ENCODE measurements around the gene ZAR1. TPM values are rescaled to one million over a fixed set of nuclear protein-coding genes. Genes with fewer than 3 reads are reported as not detected.

ZAR1 gene
- total RNA-seq, 2 experiments from 2014 or later = not detected

DNA sequence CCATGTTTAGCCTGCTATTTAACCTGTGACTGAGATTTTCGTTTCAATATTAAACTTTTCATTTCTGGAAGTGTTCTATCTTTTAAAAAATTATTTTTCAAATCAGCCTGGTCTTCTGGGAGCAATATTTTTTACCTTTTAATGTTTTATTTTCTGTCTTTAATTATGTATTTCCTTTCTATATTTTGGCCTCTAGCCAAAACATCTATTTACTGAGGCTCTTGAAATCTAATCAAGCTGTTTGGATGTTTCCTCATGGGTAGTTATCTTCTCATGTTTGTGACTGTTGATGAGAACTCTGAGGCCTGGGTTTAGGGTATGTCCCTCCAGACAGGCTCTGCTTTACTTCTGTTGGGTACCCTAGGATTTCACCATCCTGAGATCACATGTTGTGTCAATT is 17.3 kb upstream of the ZAR1 start:
- Mint-ChIP-seq H3K4me1 (no peaks in the 10 kb centered on the region), H3K27ac (no peak overlapping the region), H3K36me3 (no peaks in the 10 kb centered on the region)

DNA sequence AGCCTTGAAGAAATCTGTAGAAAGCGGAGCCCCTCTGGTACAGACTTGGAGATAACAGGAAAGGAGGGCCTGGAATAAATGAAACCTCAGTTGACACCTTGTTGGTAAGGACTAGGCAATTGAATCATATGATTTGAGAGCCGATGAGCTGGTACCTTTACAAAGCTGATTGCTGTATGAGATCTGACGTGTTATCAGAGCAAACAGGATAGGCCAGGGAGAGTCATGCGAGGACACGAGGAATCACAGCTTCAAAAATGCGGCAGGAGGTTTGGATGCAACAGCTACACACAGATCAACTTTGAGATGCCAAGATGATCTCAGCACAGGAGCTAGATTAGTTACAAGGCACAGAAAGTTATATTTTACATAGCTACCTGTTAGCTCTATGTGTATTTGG is 14.3 kb upstream of the ZAR1 start:
- DNase-seq (no peak), ATAC-seq (no peak)
- no peaks in the 10 kb centered on the region for H3K9me3 Mint-ChIP-seq (ENCODE audit: low read depth)
- H3K27me3 Mint-ChIP-seq = peaks cover 14% of the 10 kb centered on the region
- CTCF ChIA-PET = no interaction called here
- no peak overlapping the region for H3K4me3 Mint-ChIP-seq
- H3K36me3 Mint-ChIP-seq = no peaks in the 10 kb centered on the region
- H3K4me1 Mint-ChIP-seq = no peaks in the 10 kb centered on the region
- no peak overlapping the region for H3K27ac Mint-ChIP-seq

More for the DNA sequence above, 17.3 kb upstream of the ZAR1 start:
- Mint-ChIP-seq H3K4me3 (no peak overlapping the region), H3K27me3 (peaks cover 23% of the 10 kb centered on the region), H3K9me3 (ENCODE audit: low read depth) (no peaks in the 10 kb centered on the region)
- no peak for DNase-seq
- CTCF ChIA-PET = no interaction called here
- ATAC-seq = no peak

DNA sequence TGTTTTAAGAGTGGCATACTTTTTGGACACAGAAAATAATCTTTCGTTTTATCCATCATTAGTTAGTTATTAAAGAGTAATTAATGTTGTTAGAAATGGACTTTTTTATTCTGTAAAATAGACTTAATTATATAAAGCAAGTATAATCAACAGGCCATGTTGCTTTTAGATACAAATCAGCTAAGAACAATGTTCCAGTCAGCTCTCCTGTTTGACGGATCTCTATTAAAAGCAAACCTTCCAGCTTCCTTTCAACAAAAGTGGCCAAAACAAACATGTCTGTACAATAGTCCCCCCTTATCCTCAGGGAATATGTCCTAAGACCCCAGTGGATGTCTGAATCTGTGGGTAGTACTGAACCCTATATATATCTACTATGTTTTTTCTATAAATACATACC is 11.8 kb upstream of the ZAR1 start:
- DNase-seq (no peak), ATAC-seq (no peak)
- peaks cover 34% of the 10 kb centered on the region for H3K27me3 Mint-ChIP-seq
- H3K27ac Mint-ChIP-seq = no peak overlapping the region
- no peaks in the 10 kb centered on the region for H3K9me3 Mint-ChIP-seq (ENCODE audit: low read depth)
- H3K4me3 Mint-ChIP-seq = no peak overlapping the region
- CTCF ChIA-PET = no interaction called here
- no peaks in the 10 kb centered on the region for H3K36me3 Mint-ChIP-seq
- H3K4me1 Mint-ChIP-seq = peaks cover 4% of the 10 kb centered on the region

DNA sequence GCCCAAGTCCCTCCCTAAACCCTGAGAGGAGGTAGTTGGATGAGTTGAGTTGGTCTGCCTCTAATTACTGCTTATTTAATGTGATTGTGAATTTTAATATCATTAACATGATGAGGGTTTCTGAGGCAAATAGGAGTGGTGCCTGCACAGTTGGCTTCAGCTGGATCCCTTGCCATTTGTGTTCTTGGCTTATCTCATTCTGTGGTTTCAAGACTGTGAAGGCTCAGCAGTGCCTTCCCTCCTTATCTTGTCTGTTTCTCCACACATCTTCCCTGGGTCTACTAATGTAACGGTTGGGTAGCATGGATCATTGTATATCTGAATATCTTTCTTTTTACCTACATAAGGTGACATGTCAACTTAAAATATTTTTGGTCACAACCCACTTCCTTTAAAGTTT is 8.5 kb upstream of the ZAR1 start:
- peaks cover 14% of the 10 kb centered on the region for H3K4me1 Mint-ChIP-seq
- CTCF ChIA-PET = no interaction called here
- H3K27ac Mint-ChIP-seq = no peak overlapping the region
- ATAC-seq (no peak), DNase-seq (no peak)
- no peaks in the 10 kb centered on the region for H3K9me3 Mint-ChIP-seq (ENCODE audit: low read depth)
- no peak overlapping the region for H3K4me3 Mint-ChIP-seq
- H3K27me3 Mint-ChIP-seq = peaks cover 52% of the 10 kb centered on the region
- H3K36me3 Mint-ChIP-seq = no peaks in the 10 kb centered on the region

DNA sequence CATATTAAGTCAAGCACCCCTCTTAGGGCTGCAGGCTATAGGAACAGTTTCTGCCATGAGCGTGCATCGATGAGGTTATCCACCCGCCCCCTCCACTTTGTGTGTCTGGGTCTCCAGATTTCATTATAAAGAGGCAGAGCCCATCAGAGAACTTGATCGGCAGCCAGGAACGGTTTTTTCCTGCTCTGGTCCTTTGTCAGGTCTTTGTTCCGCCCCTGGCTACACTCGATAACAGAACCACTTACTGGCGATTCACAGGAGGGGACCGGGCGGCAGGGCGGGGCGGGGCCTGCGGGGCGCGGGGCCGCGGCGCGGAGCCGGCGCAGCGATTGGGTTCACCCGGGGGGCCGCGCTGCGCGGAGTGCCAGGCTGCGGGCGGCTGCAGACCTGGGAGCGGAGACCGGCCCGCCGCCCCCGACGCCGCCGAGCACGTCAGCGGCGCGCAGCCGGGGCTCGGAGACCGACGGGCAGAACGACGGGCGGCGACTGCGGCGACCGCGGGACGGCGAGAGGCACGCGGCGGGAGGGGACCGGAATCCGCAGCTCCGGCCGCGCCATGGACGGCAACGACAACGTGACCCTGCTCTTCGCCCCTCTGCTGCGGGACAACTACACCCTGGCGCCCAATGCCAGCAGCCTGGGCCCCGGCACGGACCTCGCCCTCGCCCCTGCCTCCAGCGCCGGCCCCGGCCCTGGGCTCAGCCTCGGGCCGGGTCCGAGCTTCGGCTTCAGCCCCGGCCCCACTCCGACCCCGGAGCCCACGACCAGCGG is 6.9 kb upstream of the ZAR1 start, which contains the start of gene SLC10A4:
TSS of gene SLC10A4 (plus strand) at position 338 of the 771 bp plus-strand sequence. CDS start at position 557, 219 bp downstream.
- Mint-ChIP-seq H3K27ac (no peak within 1 kb of the TSS), H3K27me3 (peaks cover 64% of the 10 kb centered on the region), H3K9me3 (ENCODE audit: low read depth) (no peaks in the 10 kb centered on the region), H3K4me1 (peaks cover 14% of the 10 kb centered on the region), H3K4me3 (peak within 1 kb of the TSS; percentile 35), H3K36me3 (no peaks in the 10 kb centered on the region)
- peak; percentile 58 for ATAC-seq
- DNase-seq = no peak
- CTCF ChIA-PET = no interaction called here

DNA sequence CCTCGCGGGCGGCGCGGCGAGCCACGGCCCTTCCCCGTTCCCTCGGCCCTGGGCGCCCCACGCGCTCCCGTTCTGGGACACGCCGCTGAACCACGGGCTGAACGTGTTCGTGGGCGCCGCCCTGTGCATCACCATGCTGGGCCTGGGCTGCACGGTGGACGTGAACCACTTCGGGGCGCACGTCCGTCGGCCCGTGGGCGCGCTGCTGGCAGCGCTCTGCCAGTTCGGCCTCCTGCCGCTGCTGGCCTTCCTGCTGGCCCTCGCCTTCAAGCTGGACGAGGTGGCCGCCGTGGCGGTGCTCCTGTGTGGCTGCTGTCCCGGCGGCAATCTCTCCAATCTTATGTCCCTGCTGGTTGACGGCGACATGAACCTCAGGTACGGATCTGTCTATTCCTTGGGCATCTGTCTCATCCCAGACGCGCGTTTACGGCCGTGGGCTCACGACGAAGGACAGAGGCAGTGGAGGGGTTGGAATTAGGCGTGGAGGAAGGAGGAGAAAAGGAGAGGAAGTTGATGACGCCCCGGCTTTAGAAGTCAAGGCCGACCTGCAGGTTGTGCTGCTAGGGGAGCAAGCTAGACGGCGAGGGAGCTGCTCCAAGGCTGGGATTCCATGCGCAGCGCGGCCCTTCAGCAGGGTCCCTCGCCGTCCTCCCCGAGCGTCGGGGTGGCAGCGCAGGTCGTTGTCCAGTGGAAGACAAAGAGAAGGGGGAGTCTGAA is 6.1 kb upstream of the ZAR1 start:
- DNase-seq (no peak), ATAC-seq (peak; percentile 47)
- no peaks in the 10 kb centered on the region for H3K9me3 Mint-ChIP-seq (ENCODE audit: low read depth)
- peak overlapping the region; percentile 35 for H3K4me3 Mint-ChIP-seq
- no peak overlapping the region for H3K27ac Mint-ChIP-seq
- no peaks in the 10 kb centered on the region for H3K36me3 Mint-ChIP-seq
- CTCF ChIA-PET = no interaction called here
- peaks cover 72% of the 10 kb centered on the region for H3K27me3 Mint-ChIP-seq
- H3K4me1 Mint-ChIP-seq = peaks cover 14% of the 10 kb centered on the region

DNA sequence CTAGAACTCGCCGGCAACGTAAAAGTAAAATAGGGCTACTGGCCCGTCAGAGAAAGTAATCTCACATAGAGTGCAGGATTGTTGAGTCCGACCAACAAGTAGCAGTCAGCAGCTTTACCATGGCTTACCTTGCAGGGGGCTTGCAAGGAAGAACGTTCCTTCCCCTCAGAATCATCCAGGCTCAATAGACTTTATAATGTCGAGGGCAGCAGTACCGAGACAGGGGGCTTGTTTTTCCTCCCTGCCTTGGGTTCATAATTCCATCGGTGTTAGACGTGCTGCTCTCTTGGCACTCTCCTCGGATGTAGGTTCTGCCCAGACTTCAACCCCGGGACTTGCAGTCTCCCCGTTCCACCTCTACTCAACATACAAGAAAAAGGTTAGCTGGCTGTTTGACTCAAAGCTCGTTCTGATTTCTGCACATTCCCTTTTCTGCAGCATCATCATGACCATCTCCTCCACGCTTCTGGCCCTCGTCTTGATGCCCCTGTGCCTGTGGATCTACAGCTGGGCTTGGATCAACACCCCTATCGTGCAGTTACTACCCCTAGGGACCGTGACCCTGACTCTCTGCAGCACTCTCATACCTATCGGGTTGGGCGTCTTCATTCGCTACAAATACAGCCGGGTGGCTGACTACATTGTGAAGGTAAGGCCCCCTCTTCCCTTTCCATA is 5.4 kb upstream of the ZAR1 start:
- CTCF ChIA-PET = interaction anchor here (0.6 kb wide), 1 partner anchor 460 kb away, joined by 5 read pairs; no protein-coding TSS in a partner anchor
- no peak for ATAC-seq
- no peaks in the 10 kb centered on the region for H3K9me3 Mint-ChIP-seq (ENCODE audit: low read depth)

DNA sequence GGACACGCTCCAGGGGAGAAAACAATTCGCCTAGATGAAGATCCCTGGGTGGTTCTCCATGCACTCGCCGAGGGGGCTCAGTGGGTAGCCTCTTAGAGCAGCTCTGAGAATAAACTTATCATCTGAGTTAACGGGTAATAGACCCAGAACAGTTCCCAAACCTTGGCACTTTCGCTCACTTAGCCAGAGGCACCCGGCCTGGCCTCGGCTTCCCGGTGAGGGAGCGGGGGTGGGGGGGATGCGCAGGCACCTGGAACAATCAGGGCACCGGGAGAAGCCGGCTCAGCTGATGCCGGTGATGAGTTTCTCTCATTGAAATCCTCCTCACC is 405 bp upstream of the ZAR1 start:
- H3K27me3 Mint-ChIP-seq = peaks cover 58% of the 10 kb centered on the region
- H3K4me3 Mint-ChIP-seq = peak overlapping the region; percentile 20
- no peaks in the 10 kb centered on the region for H3K9me3 Mint-ChIP-seq (ENCODE audit: low read depth)
- no peaks in the 10 kb centered on the region for H3K36me3 Mint-ChIP-seq
- CTCF ChIA-PET = no interaction called here
- ATAC-seq (no peak), DNase-seq (no peak)
- no peak overlapping the region for H3K27ac Mint-ChIP-seq
- peaks cover 3% of the 10 kb centered on the region for H3K4me1 Mint-ChIP-seq

More for the DNA sequence above, 5.4 kb upstream of the ZAR1 start:
- DNase-seq = no peak
- peaks cover 77% of the 10 kb centered on the region for H3K27me3 Mint-ChIP-seq
- H3K27ac Mint-ChIP-seq = no peak overlapping the region
- H3K4me1 Mint-ChIP-seq = peaks cover 14% of the 10 kb centered on the region
- H3K36me3 Mint-ChIP-seq = no peaks in the 10 kb centered on the region
- peak overlapping the region; percentile 35 for H3K4me3 Mint-ChIP-seq

DNA sequence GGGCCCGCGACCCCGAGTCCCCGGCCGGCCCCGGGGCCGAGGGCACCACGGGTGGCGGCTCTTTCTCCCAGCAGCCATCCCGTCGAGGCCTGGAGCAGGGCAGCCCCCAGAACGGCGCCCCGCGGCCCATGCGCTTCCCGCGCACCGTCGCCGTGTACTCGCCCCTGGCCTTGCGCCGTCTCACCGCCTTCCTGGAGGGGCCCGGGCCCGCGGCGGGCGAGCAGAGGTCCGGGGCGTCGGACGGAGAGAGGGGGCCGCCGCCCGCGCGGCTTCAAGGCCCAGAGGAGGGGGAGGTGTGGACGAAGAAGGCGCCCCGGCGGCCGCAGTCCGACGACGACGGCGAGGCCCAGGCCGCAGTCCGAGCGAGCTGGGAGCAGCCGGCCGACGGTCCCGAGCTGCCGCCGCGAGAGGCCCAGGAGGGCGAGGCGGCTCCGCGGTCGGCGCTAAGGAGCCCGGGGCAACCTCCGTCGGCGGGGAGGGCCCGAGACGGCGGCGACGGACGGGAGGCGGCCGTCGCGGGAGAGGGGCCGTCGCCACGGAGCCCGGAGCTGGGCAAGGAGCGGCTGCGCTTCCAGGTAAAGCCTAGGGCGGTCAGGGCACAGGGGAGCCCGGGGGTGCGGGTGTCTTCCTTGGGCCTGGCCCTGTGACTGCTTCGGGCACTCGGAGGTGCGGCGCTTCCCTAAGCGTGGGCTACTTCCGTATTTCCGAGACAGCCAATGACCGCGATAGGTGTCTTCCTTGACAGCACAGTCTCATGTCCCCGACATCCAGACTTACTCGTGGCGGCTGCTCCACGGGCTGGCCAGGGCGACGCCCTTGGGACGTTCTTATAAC is 845 bp downstream of the ZAR1 start:
- Mint-ChIP-seq H3K9me3 (ENCODE audit: low read depth) (no peaks in the 10 kb centered on the region), H3K27me3 (peaks cover 48% of the 10 kb centered on the region), H3K4me3 (no peak overlapping the region), H3K4me1 (no peaks in the 10 kb centered on the region), H3K36me3 (peaks cover 2% of the 10 kb centered on the region), H3K27ac (no peak overlapping the region)
- peak; percentile 18 for ATAC-seq
- CTCF ChIA-PET = no interaction called here
- no peak for DNase-seq

DNA sequence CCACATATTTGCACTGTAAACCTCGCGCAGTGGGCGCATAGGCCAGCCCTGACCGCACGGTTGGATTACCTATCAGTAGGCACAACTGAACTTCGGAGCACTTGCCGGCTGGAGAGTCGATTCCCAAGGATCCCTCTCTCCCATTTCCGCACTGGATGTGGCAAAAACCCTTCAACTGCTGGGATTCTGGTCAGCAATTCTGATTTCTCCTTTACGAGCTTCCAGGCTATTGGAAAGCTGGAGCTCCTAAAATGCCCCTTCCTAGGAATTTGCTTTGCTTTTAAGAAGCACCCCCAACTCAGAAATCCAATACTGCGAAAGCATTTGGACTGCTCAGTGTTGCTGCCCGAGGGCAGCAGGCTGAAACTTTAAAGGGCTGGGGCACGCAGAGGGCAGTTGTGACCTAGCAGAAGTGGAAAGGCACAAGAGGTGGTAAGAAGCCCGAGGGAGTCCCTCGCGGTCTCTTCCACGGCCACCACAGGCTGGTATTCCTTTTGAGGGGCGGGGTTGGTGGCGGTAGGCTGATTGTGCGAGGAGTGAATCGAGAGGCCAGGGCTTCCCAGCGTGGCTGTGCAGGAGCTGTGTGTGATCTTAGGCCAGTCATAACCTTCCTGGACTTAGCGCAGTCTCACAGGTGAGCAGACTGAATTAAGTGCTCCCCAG is 1.6 kb downstream of the ZAR1 start:
- Mint-ChIP-seq H3K4me1 (no peaks in the 10 kb centered on the region), H3K27me3 (peaks cover 45% of the 10 kb centered on the region), H3K27ac (no peak overlapping the region), H3K9me3 (ENCODE audit: low read depth) (no peaks in the 10 kb centered on the region), H3K36me3 (peaks cover 5% of the 10 kb centered on the region), H3K4me3 (no peak overlapping the region)
- CTCF ChIA-PET = no interaction called here
- DNase-seq = no peak
- no peak for ATAC-seq

DNA sequence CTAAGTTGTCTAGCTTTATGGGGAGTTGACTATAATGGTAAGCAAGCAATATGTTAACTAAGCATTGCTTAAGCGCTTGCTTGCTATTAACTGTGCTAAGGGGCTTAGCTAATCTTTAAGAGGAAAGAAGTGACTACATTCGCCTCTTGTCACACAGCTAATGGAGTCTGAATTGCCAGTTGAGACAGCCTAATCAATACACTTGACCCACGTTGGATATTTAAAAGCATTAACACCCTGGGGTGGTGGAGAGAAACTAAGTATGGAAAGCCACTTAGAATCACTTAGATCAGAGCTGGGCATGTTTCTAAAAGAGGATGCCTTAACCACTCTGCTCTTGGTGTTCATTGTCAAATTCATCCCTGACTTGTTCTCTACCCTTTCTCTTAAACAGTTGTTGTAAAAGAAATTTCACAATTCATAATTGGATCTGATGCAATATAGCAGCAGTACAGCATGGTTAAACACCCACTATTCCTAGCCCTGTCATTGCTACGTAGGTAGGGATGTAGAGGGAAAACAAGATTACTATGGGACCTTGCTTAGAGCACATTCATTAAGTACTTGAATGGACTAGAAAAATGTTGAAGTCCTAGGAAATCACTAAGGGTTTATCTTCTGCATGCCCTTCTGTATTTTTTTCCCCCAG is 3.5 kb downstream of the ZAR1 start:
- CTCF ChIA-PET = no interaction called here
- H3K27me3 Mint-ChIP-seq = peaks cover 29% of the 10 kb centered on the region

DNA sequence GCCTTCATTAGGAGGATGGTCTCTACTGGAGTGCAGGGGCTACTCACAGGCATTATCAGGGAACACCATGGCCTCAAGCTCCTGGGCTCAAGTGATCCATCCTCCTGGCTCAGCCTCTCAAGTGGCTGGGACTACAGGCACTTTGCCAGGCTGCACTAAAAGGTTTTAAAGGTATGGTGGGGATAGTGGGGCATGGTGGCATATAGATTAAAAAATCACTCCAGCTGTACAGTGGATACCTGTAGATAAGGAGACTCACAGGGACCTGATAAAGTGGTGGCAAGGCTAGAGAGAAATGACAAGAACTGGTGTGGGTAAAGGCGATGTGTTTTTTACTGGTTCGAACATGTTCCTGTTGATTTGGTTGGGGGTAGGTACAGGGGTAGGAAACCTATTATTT is 5.9 kb downstream of the ZAR1 start:
- Mint-ChIP-seq H3K9me3 (ENCODE audit: low read depth) (no peaks in the 10 kb centered on the region), H3K4me1 (peaks cover 9% of the 10 kb centered on the region), H3K27ac (no peak overlapping the region), H3K36me3 (peaks cover 22% of the 10 kb centered on the region), H3K4me3 (no peak overlapping the region), H3K27me3 (peaks cover 15% of the 10 kb centered on the region)
- ATAC-seq = no peak
- DNase-seq = no peak
- CTCF ChIA-PET = no interaction called here

More for the DNA sequence above, 3.5 kb downstream of the ZAR1 start:
- ATAC-seq = no peak
- Mint-ChIP-seq H3K9me3 (ENCODE audit: low read depth) (no peaks in the 10 kb centered on the region), H3K27ac (no peak overlapping the region), H3K36me3 (peaks cover 8% of the 10 kb centered on the region), H3K4me1 (no peaks in the 10 kb centered on the region), H3K4me3 (no peak overlapping the region)
- no peak for DNase-seq
